ENCODE data around the gene SLCO2A1. TPM values are rescaled to one million over a fixed set of nuclear protein-coding genes. Genes with fewer than 3 reads are reported as not detected.

The SLCO2A1 gene
- total RNA-seq, 1 donor from 2014 or later = 234 TPM

- intact Hi-C loops (cut with DNase I) = no loop called here
- DNase-seq (no peak), ATAC-seq (no peak)
- Histone ChIP-seq H3K9me3 (no peaks in the 10 kb centered on the region), H3K4me3 (no peak overlapping the region), H3K4me1 (no peaks in the 10 kb centered on the region), H3K27me3 (no peaks in the 10 kb centered on the region), H3K27ac (no peak overlapping the region), H3K36me3 (no peaks in the 10 kb centered on the region)
- no peak for TF ChIP-seq CTCF (IDR thresholded peaks at IDR 0.05)
Observed at GRCh38 chr3:134018850-134019249, 10.9 kb downstream of the SLCO2A1 start.

- intact Hi-C loops (cut with DNase I) = no loop called here
- TF ChIP-seq CTCF (IDR thresholded peaks at IDR 0.05) = no peak
- DNase-seq = no peak
Observed at GRCh38 chr3:134018406-134018805, 11.3 kb downstream of the SLCO2A1 start.

GRCh38 chr3:134017490-134017889, 12.2 kb downstream of the SLCO2A1 start:
- H3K4me1 ChIP-seq = no peaks in the 10 kb centered on the region
- no peaks in the 10 kb centered on the region for H3K27me3 ChIP-seq
- no peak for ATAC-seq
- H3K36me3 ChIP-seq = no peaks in the 10 kb centered on the region
- no peak for DNase-seq
- no peaks in the 10 kb centered on the region for H3K9me3 ChIP-seq
- TF ChIP-seq CTCF (IDR thresholded peaks at IDR 0.05) = no peak
- H3K27ac ChIP-seq = no peak overlapping the region
- intact Hi-C loops (cut with DNase I) = no loop called here
- H3K4me3 ChIP-seq = no peak overlapping the region

More at GRCh38 chr3:134018406-134018805, 11.3 kb downstream of the SLCO2A1 start:
- H3K4me3 ChIP-seq = no peak overlapping the region
- no peaks in the 10 kb centered on the region for H3K36me3 ChIP-seq
- no peak for ATAC-seq
- no peaks in the 10 kb centered on the region for H3K4me1 ChIP-seq
- H3K27me3 ChIP-seq = no peaks in the 10 kb centered on the region
- no peaks in the 10 kb centered on the region for H3K9me3 ChIP-seq
- H3K27ac ChIP-seq = no peak overlapping the region

- TF ChIP-seq CTCF (IDR thresholded peaks at IDR 0.05) = no peak
- H3K9me3 ChIP-seq = no peaks in the 10 kb centered on the region
- no peak overlapping the region for H3K4me3 ChIP-seq
- DNase-seq (no peak), ATAC-seq (no peak)
- H3K27ac ChIP-seq = no peak overlapping the region
- no peaks in the 10 kb centered on the region for H3K27me3 ChIP-seq
- intact Hi-C loops (cut with DNase I) = no loop called here
- H3K4me1 ChIP-seq = no peaks in the 10 kb centered on the region
- no peaks in the 10 kb centered on the region for H3K36me3 ChIP-seq
Observed at GRCh38 chr3:134014270-134014669, 15.5 kb downstream of the SLCO2A1 start.

GRCh38 chr3:134013280-134013679, 16.4 kb downstream of the SLCO2A1 start:
- Histone ChIP-seq H3K4me3 (no peak overlapping the region), H3K9me3 (no peaks in the 10 kb centered on the region), H3K27me3 (no peaks in the 10 kb centered on the region), H3K27ac (no peak overlapping the region), H3K36me3 (no peaks in the 10 kb centered on the region), H3K4me1 (no peaks in the 10 kb centered on the region)
- no peak for TF ChIP-seq CTCF (IDR thresholded peaks at IDR 0.05)
- DNase-seq (no peak), ATAC-seq (no peak)
- intact Hi-C loops (cut with DNase I) = no loop called here

GRCh38 chr3:134009345-134010000, 20.3 kb downstream of the SLCO2A1 start:
- intact Hi-C loops (cut with DNase I) = no loop called here
- H3K4me1 ChIP-seq = no peaks in the 10 kb centered on the region
- H3K36me3 ChIP-seq = no peaks in the 10 kb centered on the region
- H3K27ac ChIP-seq = no peak overlapping the region
- ATAC-seq = no peak
- H3K4me3 ChIP-seq = no peak overlapping the region
- H3K27me3 ChIP-seq = no peaks in the 10 kb centered on the region
- DNase-seq = no peak
- H3K9me3 ChIP-seq = no peaks in the 10 kb centered on the region
- TF ChIP-seq CTCF (IDR thresholded peaks at IDR 0.05) = no peak

Measured in upper lobe of right lung (tissue), 1 donor.